GM19351 (cell line): ENCODE measurements around the gene MSX1.

ENCODE experiments used
- ATAC-seq: cut with Tn5 transposase; IDR thresholded peaks from one replicate; pipeline ENCODE4 v1.9.1; 2021; ENCODE audit warnings: mild to moderate bottlenecking, moderate library complexity; ENCODE audit not compliant: unreplicated experiment

MSX1 gene

DNA sequence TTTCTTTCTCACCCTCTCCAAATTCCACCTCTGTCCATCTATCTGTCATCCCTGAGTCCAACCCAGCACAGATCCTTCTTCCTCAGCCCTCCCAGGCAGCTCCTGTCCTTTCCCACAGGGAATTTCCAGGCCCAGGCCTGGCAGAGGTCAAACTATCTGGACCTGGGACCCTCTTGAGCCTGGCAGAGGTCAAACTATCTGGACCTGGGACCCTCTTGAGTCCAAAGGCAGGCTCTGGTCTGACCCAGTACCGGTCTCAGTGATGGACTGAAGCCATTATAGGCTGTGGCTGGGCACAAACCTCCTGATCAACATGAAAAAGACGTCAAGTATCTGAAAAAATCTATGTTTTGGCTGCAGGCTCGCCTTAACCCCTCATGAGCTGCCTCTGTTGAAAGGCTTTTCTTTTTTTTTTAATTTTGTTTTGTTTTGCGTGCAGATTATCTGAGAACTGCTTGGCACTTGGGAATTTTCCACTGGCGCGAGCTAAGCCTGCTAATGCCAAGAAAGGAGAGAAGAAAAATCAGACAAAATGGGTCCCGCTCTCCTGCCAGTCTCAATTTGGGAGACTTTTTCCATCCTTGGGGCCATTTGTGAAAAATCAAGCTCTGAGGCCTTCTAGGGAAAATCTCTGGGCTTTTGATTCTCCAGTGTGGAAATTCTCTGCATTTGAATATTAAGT lies 31.2 kb downstream of the MSX1 start:
- ATAC-seq, result no peak

DNA sequence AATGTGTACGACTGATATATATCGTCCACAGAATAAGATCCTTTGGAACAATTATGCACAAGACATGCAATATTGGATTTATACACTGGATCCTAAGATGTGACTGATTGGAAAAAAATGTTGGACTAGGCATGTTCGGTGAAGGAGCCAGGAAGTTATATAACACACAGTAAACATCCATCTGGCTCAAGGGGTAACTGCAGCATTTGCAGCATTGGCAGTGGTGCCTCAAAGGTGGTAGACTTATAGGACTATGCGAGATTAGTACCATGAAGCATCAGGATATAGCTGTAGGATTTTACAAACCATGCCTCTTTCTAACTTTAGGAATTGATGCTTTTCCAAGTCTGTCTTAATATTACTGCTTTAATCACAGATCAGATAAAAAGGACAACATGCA lies 34.3 kb downstream of the MSX1 start:
- ATAC-seq, result no peak

DNA sequence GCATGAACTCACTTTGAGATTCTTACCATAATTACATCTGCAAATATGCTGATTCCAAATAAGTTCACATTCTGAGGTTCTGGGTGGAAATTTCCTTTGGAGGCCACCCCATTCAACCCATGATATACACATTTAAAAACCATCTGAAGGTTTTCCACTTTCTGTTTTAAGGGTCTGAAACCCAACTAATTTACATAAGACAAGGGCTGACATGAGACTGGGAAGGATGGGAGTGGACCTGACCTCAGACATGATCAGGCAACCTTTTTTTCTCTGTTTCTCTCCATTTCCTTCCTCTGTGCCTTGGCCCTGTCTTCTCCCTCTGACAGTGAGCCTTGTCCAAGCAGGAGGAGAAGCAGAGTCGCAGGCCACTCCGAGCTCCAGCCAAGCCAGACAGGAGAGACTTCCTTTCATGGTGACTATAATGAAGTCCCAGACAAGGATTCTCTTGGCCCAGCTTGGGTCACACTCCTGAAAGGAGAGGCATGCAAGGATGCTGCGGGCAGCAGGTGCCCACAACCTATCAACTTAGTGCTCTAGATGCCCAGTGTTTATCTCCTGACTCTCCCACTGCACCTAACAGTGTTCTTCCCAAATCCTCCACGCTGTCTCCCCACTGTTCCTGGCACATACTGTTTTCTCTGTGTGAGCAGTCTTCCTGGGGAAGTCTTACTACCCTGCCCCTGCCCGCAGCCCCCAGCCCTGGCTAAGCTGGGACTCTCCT lies 39.9 kb downstream of the MSX1 start:
- ATAC-seq, result no peak

DNA sequence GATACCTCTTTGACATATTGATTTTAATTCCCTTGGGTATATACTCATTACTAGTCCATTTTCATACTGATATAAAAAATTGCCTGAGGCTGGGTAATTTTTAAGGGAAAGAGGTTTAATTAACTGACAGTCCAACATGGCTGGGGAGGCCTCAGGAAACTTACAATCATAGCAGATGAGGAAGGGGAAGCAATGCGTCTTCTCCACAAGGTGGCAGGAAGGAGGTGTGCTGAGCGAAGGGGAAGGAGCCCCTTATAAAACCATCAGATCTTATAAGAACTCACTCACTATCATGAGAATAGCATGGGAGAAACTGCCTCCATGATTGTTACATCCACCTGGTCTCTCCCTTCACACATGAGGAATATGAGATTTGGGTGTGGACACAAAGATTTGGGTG lies 42.4 kb downstream of the MSX1 start:
- ATAC-seq, result no peak

DNA sequence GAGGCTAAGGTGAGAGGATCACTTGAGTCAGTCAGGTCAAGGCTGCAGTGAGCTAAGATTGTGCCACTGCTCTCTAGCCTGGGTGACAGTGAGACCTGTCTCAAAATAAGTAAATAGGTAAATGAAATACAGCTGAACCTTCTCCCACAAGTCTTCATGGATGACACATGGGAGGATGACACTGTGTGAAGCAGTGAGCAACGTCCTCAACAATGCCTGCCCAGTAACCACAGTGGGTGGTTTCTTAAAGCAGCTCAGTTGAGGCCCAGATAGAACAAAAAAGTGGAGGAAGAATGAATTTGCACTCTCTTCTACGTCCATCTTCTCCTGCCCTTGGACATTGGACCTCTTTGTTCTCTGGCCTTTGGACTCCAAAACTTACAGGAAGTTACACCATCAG lies 52.7 kb downstream of the MSX1 start:
- ATAC-seq, result no peak

DNA sequence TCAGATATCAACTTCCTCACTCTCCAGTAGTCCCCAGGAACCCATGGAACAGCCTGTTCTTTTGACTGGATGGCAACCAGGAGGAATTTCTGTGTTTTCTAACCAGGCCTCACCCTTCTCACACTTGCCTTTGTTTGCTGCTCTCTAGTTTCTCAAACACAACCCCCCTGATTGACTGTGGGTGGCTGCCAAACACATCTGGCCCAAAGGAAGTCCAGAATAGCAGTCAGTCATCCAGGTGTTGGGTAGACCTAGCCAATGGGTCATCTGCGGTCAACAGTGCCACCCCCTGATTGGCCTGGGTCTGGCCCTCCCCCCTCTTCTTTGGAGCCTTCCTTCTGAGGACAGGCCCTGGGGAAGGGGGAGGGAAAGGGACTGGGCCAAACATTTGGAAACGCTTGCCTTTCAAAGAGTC lies 53.7 kb downstream of the MSX1 start:
- no peak for ATAC-seq
